ENCODE measurements around the gene PHAF1. TPM values are rescaled to one million over a fixed set of nuclear protein-coding genes. Genes with fewer than 3 reads are reported as not detected.

Gene PHAF1
- total RNA-seq, 2 donors from 2014 or later = 10.0 to 14.0 TPM

GRCh38 chr16:67167588-67167987, 57.8 kb downstream of the PHAF1 start:
- peaks cover 27% of the 10 kb centered on the region for H3K4me1 ChIP-seq
- no peak for TF ChIP-seq CTCF (IDR thresholded peaks at IDR 0.05)
- no peaks in the 10 kb centered on the region for H3K36me3 ChIP-seq
- H3K27ac ChIP-seq = no peak overlapping the region
- no peak overlapping the region for H3K9ac ChIP-seq (ENCODE audit: low read depth in 2 of 2, low read length in 2 of 2)
- intact Hi-C loops (cut with DNase I) = no loop called here
- H3K9me3 ChIP-seq = no peaks in the 10 kb centered on the region
- DNase-seq = no peak
- H3K4me3 ChIP-seq = no peak overlapping the region
- peaks cover 31% of the 10 kb centered on the region for H3K27me3 ChIP-seq

GRCh38 chr16:67169011-67169451, 59.3 kb downstream of the PHAF1 start:
- intact Hi-C loops (cut with DNase I) = no loop called here
- no peak overlapping the region for H3K27ac ChIP-seq

GRCh38 chr16:67169642-67170167, 60.0 kb downstream of the PHAF1 start:
- peaks cover 18% of the 10 kb centered on the region for H3K27me3 ChIP-seq
- intact Hi-C loops (cut with DNase I) = no loop called here
- DNase-seq = peak; percentile 58
- H3K4me3 ChIP-seq = peak overlapping the region; percentile 34
- no peaks in the 10 kb centered on the region for H3K36me3 ChIP-seq
- peak overlapping the region; percentile 28 to 72 for H3K9ac ChIP-seq (ENCODE audit: low read depth in 2 of 2, low read length in 2 of 2)
- no peaks in the 10 kb centered on the region for H3K9me3 ChIP-seq
- peak overlapping the region; percentile 38 for H3K27ac ChIP-seq
- peak; percentile 63 for TF ChIP-seq CTCF (IDR thresholded peaks at IDR 0.05)
- H3K4me1 ChIP-seq = peaks cover 24% of the 10 kb centered on the region

More at GRCh38 chr16:67169011-67169451, 59.3 kb downstream of the PHAF1 start:
- Histone ChIP-seq H3K4me3 (no peak overlapping the region), H3K9me3 (no peaks in the 10 kb centered on the region), H3K9ac (ENCODE audit: low read depth in 2 of 2, low read length in 2 of 2) (peak overlapping the region in 1 of 2 donors; percentile 72), H3K27me3 (peaks cover 20% of the 10 kb centered on the region), H3K36me3 (no peaks in the 10 kb centered on the region), H3K4me1 (peaks cover 22% of the 10 kb centered on the region)
- no peak for TF ChIP-seq CTCF (IDR thresholded peaks at IDR 0.05)
- DNase-seq = peak; percentile 28

- DNase-seq = peak; percentile 89
- intact Hi-C loops (cut with DNase I) = no loop called here
- Histone ChIP-seq H3K9ac (ENCODE audit: low read depth in 2 of 2, low read length in 2 of 2) (peak within 1 kb of the TSS; percentile 62 to 72), H3K27me3 (peaks cover 11% of the 10 kb centered on the region), H3K36me3 (no peaks in the 10 kb centered on the region), H3K4me1 (peaks cover 23% of the 10 kb centered on the region), H3K27ac (peak within 1 kb of the TSS; percentile 38), H3K4me3 (peak within 1 kb of the TSS; percentile 34), H3K9me3 (no peaks in the 10 kb centered on the region)
- TF ChIP-seq CTCF (IDR thresholded peaks at IDR 0.05) = no peak
Observed at GRCh38 chr16:67170168-67170948, 60.6 kb downstream of the PHAF1 start, which contains the start of gene NOL3. Gene NOL3, plus strand, starts transcription at chr16:67170538.

- peak overlapping the region; percentile 34 for H3K4me3 ChIP-seq
- no peaks in the 10 kb centered on the region for H3K36me3 ChIP-seq
- intact Hi-C loops (cut with DNase I) = no loop called here
- peaks cover 4% of the 10 kb centered on the region for H3K27me3 ChIP-seq
- H3K4me1 ChIP-seq = peaks cover 23% of the 10 kb centered on the region
- peak overlapping the region; percentile 38 for H3K27ac ChIP-seq
- no peaks in the 10 kb centered on the region for H3K9me3 ChIP-seq
- no peak for TF ChIP-seq CTCF (IDR thresholded peaks at IDR 0.05)
- H3K9ac ChIP-seq (ENCODE audit: low read depth in 2 of 2, low read length in 2 of 2) = peak overlapping the region; percentile 62 to 65
- peak; percentile 32 for DNase-seq
Observed at GRCh38 chr16:67170949-67171649, 61.4 kb downstream of the PHAF1 start.

Data from colonic mucosa (tissue), 4 donors.